ENCODE measurements around the gene NDUFA11.

The NDUFA11 gene

GRCh38 chr19:5910638-5910907 is 7.0 kb upstream of the NDUFA11 start:
- in situ Hi-C loops (cut with HindIII; ENCODE audit: low sequenced_read_pairs) = no loop called here

- in situ Hi-C loops (cut with HindIII; ENCODE audit: low sequenced_read_pairs) = no loop called here
Observed at GRCh38 chr19:5908773-5909442, 5.3 kb upstream of the NDUFA11 start.

- in situ Hi-C loops (cut with HindIII; ENCODE audit: low sequenced_read_pairs) = no loop called here
Observed at GRCh38 chr19:5907241-5907640, 3.7 kb upstream of the NDUFA11 start.

- in situ Hi-C loops (cut with HindIII; ENCODE audit: low sequenced_read_pairs) = no loop called here
Observed at GRCh38 chr19:5905114-5905778, 1.7 kb upstream of the NDUFA11 start.

GRCh38 chr19:5904352-5905113 is 943 bp upstream of the NDUFA11 start, which contains the start of gene VMAC:
VMAC (plus strand) TSS chr19:5904872; CDS start chr19:5904891, 19 bp downstream.
- in situ Hi-C loops (cut with HindIII; ENCODE audit: low sequenced_read_pairs) = no loop called here

- in situ Hi-C loops (cut with HindIII; ENCODE audit: low sequenced_read_pairs) = no loop called here
Observed at GRCh38 chr19:5903056-5903623, 450 bp downstream of the NDUFA11 start.

GRCh38 chr19:5900976-5901375 is 2.6 kb downstream of the NDUFA11 start:
- in situ Hi-C loops (cut with HindIII; ENCODE audit: low sequenced_read_pairs) = no loop called here

GRCh38 chr19:5899728-5900526 is 3.7 kb downstream of the NDUFA11 start:
- in situ Hi-C loops (cut with HindIII; ENCODE audit: low sequenced_read_pairs) = no loop called here

GRCh38 chr19:5897189-5897969 is 6.2 kb downstream of the NDUFA11 start:
- in situ Hi-C loops (cut with HindIII; ENCODE audit: low sequenced_read_pairs) = no loop called here

GRCh38 chr19:5896365-5897076 is 7.1 kb downstream of the NDUFA11 start:
- in situ Hi-C loops (cut with HindIII; ENCODE audit: low sequenced_read_pairs) = no loop called here

- in situ Hi-C loops (cut with HindIII; ENCODE audit: low sequenced_read_pairs) = no loop called here
Observed at GRCh38 chr19:5895890-5896289, 7.7 kb downstream of the NDUFA11 start.

- in situ Hi-C loops (cut with HindIII; ENCODE audit: low sequenced_read_pairs) = no loop called here
Observed at GRCh38 chr19:5895409-5895808, 8.2 kb downstream of the NDUFA11 start.

- in situ Hi-C loops (cut with HindIII; ENCODE audit: low sequenced_read_pairs) = no loop called here
Observed at GRCh38 chr19:5894704-5895349, 8.8 kb downstream of the NDUFA11 start.

- in situ Hi-C loops (cut with HindIII; ENCODE audit: low sequenced_read_pairs) = no loop called here
Observed at GRCh38 chr19:5893907-5894703, 9.5 kb downstream of the NDUFA11 start.

GRCh38 chr19:5893296-5893903 is 10.2 kb downstream of the NDUFA11 start:
- in situ Hi-C loops (cut with HindIII; ENCODE audit: low sequenced_read_pairs) = no loop called here

GRCh38 chr19:5892772-5893275 is 10.8 kb downstream of the NDUFA11 start:
- in situ Hi-C loops (cut with HindIII; ENCODE audit: low sequenced_read_pairs) = no loop called here

- in situ Hi-C loops (cut with HindIII; ENCODE audit: low sequenced_read_pairs) = no loop called here
Observed at GRCh38 chr19:5891938-5892771, 11.4 kb downstream of the NDUFA11 start.

Data from DLD1 (cell line).